ENCODE results near the gene SEMA3D.

GRCh38 chr7:85067371-85067770 lies 119.5 kb downstream of the SEMA3D start:
- TF ChIP-seq EZH2 (IDR thresholded peaks at IDR 0.05; ENCODE audit: borderline replicate concordance, insufficient read depth, low read depth, low read length, poor library complexity, severe bottlenecking) (no peak), CTCF (IDR thresholded peaks at IDR 0.05) (no peak)

Data from B cell (primary cell).